ELF-1 (cell line): ENCODE measurements around the gene PLEKHM2.

Experiments
- DNase-seq: peaks from one replicate; pipeline ENCODE4 v3.0.0-alpha.2; 2016; ENCODE audit warnings: low read depth, low spot score

Gene PLEKHM2

DNA sequence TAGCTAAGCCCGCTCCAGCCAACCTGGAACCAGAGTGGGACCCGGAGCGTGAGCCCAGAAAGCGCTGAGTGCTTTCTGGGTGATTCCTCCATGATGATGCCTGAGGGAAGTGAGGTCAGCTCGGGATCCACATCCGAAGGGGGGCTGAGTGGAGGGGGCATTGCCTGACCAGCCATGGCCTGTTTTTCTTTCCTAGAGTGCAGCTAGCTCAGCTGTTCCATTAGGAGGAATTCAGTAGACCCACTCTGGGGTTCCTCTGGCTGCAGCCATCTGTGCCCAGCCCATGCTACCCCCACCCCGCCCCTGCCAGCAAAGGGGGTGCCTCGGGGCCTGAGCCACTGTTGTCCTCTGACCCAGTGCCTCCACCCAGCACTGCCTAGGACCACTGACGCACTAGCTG is 42.4 kb downstream of the PLEKHM2 start:
- no peak for DNase-seq

DNA sequence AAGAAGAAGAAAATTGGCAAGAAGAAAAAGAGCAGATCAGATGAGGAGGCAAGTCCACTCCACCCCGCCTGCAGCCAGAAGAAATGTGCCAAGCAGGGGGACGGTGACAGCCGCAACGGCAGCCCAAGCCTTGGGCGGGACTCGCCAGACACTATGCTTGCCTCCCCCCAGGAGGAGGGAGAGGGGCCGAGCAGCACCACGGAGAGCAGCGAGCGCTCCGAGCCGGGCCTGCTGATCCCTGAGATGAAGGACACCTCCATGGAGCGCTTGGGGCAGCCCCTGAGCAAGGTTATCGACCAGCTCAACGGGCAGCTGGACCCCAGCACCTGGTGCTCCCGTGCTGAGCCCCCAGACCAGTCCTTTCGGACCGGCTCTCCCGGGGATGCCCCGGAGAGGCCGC is 42.9 kb downstream of the PLEKHM2 start:
- peak; percentile 59 for DNase-seq

DNA sequence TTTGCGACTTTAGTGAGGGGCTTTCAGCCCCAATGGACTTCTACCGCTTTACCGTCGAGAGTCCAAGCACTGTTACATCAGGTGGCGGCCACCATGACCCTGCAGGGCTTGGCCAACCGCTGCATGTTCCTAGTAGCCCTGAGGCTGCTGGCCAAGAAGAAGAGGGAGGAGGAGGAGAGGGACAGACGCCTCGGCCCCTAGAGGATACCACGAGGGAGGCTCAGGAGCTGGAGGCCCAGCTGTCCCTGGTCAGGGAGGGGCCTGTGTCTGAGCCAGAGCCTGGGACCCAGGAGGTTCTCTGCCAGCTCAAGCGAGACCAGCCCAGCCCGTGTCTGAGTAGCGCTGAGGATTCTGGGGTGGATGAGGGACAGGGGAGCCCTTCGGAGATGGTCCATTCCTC is 43.3 kb downstream of the PLEKHM2 start:
- DNase-seq: no peak

DNA sequence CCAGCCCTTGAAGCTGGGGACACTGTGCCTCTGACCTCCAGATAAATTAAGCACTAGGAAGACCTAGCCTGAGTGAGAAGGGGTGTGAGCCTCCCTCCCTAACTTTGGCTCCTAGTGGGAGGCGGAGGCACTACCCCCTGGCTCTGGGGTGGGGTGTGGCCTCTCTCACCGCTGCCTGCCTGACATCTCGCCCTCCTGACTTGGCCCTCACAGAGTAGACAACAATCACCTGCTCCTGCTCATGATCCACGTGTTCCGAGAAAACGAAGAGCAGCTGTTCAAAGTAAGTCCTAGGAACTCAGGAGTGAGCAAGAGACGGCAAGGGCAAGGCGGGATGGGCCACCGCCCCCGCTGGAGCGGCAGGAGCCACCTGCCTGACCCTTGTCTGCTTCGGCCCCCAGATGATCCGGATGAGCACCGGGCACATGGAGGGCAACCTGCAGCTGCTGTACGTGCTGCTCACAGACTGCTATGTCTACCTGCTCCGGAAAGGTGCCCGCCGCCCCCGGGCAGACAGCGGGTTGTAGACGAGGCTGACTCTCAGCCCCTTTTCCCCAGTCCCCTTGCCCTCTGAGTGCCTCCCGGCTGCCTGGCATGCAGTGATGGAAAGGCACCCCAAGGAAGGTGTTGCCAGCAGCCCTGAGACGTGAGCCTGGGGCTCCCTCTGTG is 43.9 kb downstream of the PLEKHM2 start:
- no peak for DNase-seq

DNA sequence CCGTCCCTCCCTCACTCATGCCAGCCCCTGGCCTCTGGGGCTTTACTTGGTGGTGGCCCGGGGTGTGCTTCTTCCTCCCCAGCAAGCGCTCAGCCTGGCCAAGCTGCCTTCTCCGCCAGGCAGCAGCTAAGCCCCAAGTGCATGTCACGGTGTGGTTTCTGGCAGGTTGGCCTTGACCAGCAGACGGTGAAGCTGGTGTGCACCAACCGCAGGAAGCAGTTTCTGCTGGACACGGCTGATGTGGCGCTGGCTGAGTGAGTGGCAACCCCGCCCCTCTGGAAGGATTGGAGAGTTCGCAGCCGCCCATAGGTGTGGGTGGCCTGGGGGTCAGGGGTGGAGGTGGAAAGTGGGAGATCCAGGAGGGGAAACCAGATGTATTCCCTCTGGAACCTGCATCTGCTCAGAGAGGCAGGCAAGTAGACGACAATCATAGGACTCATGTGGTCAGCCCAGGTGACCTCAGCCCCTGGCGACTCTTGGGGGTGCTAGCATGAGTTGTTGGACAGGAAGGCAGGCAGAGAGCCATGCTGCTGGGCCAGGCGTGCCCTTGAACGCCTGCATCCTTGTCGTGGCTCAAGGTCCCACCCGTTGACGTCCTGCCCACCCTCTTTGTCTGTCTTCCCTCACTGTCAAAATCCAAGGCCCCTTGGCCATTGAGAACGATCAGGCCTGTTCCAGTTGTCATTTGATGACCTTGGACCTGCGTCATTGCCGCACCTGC is 45.0 kb downstream of the PLEKHM2 start:
- DNase-seq: no peak

DNA sequence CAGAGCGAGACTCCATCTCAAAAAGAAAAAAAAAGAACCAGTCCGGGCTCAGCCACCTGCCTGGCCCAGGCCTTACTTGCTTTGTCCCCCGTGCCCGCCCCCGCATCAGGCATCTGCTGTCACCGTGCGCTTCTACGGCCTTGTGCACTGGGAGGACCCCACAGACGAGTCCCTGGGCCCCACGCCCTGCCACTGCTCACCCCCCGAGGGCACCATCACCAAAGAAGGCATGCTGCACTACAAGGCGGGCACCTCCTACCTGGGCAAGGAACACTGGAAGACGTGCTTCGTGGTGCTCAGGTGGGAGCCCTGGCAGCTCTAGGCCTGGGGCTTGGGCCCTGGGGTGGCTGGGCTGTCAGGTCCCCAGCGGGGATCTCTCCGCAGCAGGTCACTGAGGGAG is 46.3 kb downstream of the PLEKHM2 start:
- DNase-seq: no peak

DNA sequence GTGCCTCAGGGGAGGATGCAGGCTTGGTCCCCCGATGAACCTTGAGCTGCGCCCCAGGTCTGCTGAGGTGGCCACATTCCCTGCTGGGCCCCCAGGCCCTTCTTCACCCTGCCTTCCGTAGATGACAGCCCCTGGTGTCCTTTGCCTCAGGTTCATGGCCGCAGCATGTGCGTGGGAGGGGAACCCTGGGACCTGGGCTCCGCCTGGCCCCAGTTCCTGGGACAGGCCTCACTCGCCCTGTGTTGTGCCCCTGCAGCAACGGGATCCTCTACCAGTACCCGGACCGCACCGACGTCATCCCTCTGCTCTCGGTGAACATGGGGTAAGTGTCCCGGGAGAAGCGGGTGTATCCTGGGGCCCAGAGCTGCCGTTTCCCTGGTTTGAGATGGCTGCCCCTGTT is 46.8 kb downstream of the PLEKHM2 start:
- DNase-seq: no peak

DNA sequence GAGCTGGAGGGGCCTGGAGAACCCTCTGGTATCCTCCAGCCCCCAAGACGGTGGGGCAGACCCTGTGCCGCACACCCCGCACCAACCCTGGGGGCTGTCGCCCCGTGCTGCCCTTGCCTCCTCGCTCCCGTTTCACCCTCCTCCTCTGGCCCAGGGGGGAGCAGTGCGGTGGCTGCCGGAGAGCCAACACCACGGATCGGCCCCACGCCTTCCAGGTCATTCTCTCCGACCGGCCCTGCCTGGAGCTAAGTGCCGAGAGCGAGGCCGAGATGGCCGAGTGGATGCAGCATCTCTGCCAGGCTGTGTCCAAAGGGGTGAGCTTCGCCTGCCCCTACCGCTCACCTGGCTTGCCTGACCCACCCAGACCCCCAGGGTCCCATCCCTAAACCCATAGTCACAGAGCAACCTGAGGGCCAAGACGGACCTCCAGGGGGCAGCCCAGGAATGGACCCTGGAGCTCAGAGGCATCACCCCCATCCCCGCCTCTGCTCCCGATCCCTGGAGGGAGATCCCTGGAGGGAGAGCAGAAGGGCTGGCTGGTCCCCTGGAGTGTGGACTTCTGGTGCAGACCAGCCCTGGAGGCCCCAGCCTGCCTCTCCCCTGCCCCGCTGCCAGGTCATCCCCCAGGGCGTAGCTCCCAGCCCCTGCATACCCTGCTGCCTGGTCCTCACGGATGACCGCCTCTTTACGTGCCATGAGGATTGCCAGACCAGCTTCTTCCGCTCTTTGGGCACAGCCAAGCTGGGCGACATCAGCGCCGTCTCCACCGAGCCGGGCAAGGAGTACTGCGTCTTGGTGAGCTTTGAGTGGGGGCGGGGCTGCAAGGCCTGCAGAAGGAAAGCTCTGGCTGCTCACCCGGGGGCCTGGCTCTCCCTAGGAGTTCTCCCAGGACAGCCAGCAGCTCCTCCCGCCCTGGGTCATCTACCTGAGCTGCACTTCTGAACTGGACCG is 47.9 kb downstream of the PLEKHM2 start:
- no peak for DNase-seq

DNA sequence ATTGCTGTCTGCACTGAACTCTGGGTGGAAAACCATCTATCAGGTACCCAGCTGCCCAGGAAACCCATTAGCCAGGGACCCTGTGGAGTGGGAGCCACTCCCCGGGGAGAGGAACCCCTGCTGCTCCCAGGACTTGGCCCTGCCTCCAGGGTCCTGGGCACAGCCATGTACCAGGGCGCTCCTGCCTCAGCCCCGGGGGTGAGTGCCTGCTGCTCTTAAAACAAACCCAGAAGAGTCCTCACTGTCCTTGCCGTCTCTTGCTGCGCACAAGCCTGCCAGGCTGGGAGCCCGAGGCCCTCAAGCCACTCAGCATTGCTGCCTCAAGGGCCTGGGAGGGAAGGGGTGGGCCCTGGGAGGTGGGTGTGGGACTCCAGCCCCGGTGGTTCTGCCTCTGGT is 48.6 kb downstream of the PLEKHM2 start:
- DNase-seq: no peak

DNA sequence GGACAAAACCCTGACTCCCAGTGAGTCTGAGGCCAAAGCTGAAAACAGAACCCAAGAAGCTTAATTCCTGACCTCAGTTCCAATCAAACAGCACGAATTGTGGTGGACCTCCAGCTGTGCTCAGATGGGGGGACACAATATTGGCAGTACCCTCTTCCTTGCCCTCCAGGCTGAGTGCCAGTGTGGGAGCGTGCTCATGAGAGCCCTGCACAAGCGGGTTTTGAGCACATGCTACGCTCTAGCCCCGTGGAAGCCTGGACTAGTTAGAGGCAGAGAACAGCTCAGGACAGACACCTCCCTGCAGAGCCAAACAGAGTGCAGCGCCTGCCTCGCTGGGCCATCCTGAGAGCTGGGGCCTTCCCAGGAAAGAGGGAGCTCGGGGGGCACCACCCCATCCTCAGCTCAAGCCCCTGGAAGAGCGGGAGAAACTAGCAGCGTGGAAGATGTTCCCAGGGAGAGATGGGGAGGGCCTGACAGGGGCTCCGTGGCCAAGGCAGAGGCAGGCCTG is 49.2 kb downstream of the PLEKHM2 start:
- DNase-seq: no peak

DNA sequence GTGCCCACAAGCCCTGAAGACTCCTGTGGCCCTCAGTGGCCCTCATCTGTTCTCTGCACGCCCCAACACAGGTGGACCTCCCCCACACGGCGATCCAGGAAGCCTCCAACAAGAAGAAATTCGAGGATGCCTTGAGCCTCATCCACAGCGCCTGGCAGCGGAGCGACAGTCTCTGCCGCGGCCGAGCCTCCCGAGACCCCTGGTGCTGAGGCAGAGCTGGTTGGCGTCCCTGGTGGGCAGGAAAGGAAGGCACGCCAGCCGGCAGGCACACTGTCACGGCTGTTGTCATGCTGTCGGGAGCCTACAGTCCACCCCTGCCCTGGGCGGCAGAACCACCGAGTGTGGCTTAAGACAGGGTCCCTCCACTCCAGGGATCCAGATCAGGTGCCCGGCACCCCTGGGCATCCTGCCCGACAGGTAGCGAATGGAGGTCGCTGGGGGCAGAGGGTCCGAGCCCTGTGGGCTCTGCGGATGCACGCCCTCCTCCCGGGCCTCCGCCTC is 49.7 kb downstream of the PLEKHM2 start:
- DNase-seq: no peak

DNA sequence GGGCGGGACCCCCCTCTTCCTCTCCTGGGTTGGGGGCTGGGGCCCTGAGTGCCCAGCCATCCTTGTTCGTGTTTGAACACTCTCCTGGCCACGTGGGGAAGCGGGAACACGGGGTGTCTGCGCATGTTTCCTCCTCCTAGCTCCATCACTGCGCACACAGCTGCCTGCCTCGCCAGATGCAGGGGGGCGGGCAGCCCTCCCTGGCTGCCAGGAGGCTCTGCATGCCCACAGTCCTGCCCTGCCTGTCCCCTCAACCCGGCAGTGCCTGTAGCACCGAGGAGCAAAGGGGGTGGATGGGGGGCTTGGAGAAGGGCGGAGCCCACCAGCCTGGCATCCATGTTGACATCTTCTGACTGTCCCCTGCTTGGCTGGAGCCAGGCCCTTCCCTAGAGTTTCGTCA is 50.2 kb downstream of the PLEKHM2 start:
- DNase-seq: no peak

DNA sequence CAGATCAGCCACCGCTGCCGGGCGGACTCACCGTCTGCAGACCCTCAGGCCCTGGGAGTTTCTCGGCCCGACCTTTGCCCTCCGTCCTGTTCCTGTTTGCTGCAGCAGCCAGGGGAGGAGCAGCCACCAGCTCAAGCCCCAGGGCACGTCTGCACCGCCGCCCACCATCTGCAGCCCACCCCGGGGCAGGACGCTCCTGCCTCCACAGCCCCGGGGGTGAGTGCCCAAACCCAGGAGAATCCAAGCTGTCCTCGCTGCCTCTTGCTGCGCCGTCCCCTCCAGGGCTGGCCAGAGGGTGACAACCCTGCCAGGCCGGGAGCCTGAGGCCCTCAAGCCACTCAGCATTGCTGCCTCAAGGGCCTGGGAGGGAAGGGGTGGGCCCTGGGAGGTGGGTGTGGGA is 50.8 kb downstream of the PLEKHM2 start:
- DNase-seq: peak; percentile 91

DNA sequence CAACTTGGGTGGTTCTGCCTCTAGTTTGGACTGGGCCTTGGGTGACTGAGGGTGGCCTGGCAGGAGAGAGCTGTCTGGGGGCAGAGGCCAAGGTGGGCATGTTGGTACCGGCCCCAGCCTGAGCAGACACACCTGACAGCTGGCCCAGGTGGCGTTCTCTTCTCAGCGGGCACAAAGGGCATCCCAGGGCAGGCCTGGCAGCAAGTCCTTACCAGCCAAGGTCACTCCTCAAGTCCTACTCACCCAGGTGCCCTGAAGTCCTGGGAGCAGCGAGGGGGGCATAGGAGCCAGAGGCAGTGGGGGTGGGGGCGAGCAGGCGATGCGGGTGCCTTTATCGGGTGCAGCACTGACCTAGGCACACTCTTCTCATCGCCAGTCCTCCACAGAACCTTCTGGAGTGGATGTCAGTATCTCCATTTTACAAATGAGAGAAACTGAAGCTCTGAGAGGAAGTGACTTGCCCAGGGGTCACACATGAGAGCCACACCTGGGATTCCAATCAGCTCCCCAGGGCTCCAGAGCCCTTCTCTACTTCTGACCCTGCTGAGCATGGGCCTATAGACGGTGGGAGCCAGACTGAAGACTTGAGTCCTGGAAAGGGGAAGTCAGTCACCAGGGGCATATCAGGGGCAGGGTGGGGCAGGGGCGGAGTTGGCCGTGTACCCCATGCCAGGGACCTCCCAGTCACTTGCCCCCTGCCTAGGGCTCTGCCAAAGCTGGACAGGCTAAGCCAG is 51.4 kb downstream of the PLEKHM2 start:
- no peak for DNase-seq

DNA sequence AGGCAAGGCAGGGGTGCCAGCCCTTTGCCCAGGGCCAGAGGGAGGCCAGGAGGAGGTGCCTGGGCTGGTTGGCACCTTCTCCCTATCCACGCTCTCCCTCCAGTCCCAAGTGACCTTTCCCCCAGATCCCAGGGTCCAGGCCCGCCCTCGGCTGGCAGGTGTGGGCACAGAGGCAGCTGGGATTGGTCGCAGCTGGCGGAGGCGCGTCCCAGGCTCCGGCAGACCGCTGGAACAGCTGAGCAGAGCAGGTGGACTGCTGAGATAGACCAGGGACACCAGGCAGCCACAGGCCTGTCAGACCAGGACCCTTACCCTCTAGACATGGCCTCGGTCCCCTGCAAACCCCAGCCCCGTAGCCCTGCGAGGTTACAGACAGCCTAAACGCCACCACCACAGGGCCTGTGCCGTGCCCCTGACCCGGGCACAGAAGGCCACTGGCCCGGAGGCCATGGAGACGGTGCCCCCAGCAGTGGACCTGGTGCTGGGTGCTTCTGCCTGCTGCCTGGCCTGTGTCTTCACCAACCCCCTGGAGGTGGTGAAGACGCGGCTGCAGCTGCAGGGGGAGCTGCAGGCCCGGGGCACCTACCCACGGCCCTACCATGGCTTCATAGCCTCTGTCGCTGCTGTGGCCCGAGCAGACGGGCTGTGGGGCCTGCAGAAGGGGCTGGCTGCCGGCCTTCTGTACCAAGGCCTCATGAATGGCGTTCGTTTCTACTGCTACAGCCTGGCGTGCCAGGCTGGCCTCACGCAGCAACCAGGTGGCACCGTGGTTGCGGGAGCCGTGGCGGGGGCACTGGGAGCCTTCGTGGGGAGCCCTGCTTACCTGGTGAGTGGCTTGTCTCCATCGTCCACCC is 52.1 kb downstream of the PLEKHM2 start, which contains the start of gene SLC25A34:
Gene SLC25A34 (plus strand): TSS at position 221 of the 854 bp plus-strand sequence. CDS start 228 bp downstream, at position 449.
- no peak for DNase-seq

DNA sequence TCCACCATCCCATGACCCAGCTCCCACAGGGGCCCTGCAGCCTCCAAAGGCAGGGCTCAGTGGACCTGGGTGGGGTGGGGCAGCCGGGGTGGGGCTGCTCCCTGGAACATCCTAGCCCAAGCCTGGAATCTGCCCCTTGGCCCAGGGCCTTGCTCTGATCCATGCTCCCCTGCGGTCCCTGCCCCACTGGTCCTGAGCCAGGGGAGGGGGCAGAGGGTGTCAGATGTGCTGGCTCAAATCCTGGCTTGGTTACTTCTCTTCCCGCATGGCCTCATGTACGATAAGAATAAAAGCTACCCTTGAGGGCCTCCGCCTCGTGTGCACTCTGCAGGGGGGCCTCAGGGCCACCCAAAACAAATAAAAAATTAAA is 52.8 kb downstream of the PLEKHM2 start:
- no peak for DNase-seq

DNA sequence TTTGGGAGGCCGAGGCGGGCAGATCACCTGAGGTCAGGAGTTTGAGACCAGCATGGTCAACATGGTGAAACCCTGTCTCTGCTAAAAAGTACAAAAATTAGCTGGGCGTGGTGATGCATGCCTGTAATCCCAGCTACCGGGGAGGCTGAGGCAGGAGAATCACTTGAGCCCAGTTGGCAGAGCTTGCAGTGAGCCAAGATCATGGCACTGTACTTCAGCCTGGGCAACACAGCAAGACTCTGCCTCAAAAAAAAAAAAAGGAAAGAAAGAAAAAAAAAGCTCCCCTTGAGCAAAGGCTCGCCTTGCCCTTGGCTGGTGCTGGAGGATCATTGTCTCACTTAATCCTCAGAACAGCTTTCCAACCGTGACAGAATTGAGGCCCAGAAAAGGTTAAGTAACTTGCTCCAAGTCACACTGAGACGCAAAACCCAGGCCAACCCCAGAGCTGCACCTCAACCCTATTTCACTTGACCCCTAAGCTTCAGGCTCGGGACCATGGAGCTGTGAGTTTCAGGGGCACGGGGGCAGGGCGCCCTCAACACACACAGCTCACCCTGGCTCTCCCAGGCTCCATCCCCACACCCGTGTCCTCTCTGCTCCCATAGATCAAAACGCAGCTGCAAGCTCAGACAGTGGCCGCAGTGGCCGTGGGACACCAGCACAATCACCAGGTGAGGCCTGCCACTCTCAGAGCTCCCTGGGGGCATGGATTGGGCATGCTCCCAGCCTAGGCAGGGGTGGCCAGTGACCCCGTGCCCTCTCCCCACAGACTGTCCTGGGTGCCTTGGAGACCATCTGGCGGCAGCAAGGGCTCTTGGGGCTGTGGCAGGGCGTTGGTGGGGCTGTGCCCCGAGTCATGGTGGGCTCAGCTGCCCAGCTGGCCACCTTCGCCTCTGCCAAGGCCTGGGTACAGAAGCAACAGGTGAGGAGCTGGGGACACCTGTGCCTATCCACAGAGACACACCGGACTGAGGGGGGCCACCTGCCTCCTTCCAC is 53.5 kb downstream of the PLEKHM2 start:
- no peak for DNase-seq

DNA sequence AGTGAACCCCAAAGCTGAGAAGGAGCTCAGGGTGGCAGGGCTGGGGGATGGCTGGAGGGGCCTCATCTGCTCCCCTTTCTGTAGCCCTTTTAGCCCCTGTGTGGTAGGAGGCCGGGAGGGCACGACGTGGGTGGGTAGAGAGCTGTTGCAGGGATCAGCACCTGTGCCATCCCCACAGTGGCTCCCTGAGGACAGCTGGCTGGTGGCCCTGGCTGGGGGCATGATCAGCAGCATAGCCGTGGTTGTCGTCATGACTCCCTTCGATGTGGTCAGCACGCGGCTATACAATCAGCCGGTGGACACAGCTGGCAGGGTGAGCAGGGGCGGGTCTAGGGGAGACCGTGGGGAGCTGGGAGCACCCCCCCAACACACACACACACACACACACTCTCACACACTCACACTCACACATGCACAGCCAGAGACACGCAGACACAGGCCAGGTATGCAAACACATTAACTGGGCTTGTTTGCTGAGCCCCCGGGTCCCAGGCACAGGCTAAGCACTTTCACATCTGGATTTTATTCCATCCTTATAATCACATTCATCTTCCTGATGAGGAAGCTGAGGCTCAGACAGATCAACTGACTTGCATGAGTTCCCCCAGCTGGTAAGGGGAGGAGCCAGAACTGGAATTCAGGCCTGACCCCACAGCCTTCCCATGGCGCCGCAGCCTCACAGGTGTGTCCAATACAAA is 54.4 kb downstream of the PLEKHM2 start:
- no peak for DNase-seq
